ENCODE data around the gene SERPINB10. TPM values are rescaled to one million over a fixed set of nuclear protein-coding genes. Genes with fewer than 3 reads are reported as not detected.
A peak's percentile ranks its signal among the peaks of the same experiment; 100 is the strongest.

The SERPINB10 gene
- total and polyA plus RNA-seq, 10 donors = 0.07 to 5.6 (median 0.57) TPM; not detected in 1

DNA sequence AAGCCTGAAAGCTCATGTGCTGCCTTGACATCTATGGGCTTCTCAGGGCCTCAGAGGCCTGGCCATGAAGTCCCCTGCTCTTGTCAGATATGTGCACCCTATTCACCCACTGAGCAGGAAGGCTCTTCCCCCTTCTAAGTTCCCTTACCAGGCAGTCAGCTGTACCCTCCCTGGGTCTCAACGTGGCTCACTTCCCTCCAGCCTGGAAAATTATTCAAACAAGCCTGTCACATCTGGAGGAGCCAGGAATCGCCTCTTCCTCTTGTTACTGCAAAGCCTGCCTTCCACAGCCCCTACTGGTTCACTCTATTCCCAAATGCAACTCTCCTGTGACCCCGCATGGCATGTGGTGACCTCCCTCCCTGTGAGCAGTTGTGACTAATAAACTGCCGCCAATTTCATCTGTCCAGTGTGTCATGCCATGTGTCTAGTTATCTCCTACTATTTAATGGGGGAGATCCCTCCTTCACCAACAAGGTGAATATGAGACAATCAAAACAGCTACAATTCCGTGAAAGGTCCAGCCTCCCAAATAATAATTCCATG is 53.8 kb downstream of the SERPINB10 start:
- no peak for DNase-seq
- peaks cover 0 to 6% (median 0%) of the 10 kb centered on the region in 6 donors for H3K4me1 ChIP-seq
- intact Hi-C loops (cut with DNase I; ENCODE audit: low total_unique reads) = no loop called here
- no peaks in the 10 kb centered on the region for H3K36me3 ChIP-seq
- TF ChIP-seq POLR2AphosphoS5 (IDR thresholded peaks at IDR 0.05) (no peak), POLR2A (IDR thresholded peaks at IDR 0.05) (no peak)
- TF ChIP-seq, protein P1, sequence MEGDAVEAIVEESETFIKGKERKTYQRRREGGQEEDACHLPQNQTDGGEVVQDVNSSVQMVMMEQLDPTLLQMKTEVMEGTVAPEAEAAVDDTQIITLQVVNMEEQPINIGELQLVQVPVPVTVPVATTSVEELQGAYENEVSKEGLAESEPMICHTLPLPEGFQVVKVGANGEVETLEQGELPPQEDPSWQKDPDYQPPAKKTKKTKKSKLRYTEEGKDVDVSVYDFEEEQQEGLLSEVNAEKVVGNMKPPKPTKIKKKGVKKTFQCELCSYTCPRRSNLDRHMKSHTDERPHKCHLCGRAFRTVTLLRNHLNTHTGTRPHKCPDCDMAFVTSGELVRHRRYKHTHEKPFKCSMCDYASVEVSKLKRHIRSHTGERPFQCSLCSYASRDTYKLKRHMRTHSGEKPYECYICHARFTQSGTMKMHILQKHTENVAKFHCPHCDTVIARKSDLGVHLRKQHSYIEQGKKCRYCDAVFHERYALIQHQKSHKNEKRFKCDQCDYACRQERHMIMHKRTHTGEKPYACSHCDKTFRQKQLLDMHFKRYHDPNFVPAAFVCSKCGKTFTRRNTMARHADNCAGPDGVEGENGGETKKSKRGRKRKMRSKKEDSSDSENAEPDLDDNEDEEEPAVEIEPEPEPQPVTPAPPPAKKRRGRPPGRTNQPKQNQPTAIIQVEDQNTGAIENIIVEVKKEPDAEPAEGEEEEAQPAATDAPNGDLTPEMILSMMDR (IDR thresholded peaks at IDR 0.05 in 8 of 11, conservative IDR thresholded peaks at IDR 0.05 in 3 of 11) = no peak
- no peak overlapping the region for H3K27ac ChIP-seq
- WGBS, 5 donors = 64 to 77% (median 68%) methylated on average over 5 of the region's 5 CpGs
- H3K4me3 ChIP-seq = no peak overlapping the region
- H3K9me3 ChIP-seq = no peaks in the 10 kb centered on the region
- H3K27me3 ChIP-seq (replicated peaks in 1 of 7) = no peaks in the 10 kb centered on the region

GRCh38 chr18:63962137-63962536 is 54.4 kb downstream of the SERPINB10 start:
- no peak overlapping the region for H3K4me3 ChIP-seq
- H3K27me3 ChIP-seq (replicated peaks in 1 of 7) = no peaks in the 10 kb centered on the region
- no peaks in the 10 kb centered on the region for H3K36me3 ChIP-seq
- 18 to 51% (median 28%) methylated on average over 1 of the region's 1 CpG for WGBS, 5 donors
- no peak for DNase-seq
- intact Hi-C loops (cut with DNase I; ENCODE audit: low total_unique reads) = no loop called here
- H3K9me3 ChIP-seq = no peaks in the 10 kb centered on the region
- peaks cover 0 to 6% (median 0%) of the 10 kb centered on the region in 6 donors for H3K4me1 ChIP-seq
- TF ChIP-seq POLR2A (IDR thresholded peaks at IDR 0.05) (no peak), POLR2AphosphoS5 (IDR thresholded peaks at IDR 0.05) (no peak)
- TF ChIP-seq, protein P1 (IDR thresholded peaks at IDR 0.05 in 8 of 11, conservative IDR thresholded peaks at IDR 0.05 in 3 of 11) = no peak
- H3K27ac ChIP-seq = no peak overlapping the region

DNA sequence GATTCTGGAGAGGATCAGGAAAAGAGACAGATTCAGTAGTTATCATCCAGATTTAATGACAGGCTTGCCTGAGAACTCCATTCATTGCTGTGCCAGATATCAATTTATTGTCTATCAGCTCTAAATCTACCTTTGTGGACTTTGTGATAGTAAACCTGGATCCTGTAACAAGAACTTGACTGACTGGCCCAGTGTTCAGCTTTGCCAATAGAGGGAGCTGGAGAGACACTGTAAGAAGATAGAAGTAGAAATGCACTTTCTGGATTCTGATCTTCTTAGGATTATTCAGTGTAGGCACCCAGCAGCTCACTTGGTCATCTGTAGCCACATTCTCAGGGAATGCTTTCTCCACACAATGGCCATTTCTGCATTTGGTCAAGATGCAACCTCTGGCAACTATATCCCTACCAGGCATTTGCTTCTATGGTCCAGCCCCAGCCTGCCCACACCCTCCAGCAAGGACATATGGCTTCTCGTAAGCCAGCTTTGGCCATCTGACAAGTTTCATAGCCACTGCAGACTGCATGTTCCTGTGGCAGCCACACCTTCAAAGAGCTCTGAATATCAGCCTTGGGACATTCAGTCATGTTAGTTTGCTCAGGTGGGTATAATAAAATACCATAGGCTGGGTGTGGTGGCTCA is 56.0 kb downstream of the SERPINB10 start:
- TF ChIP-seq, protein P1 (IDR thresholded peaks at IDR 0.05 in 8 of 11, conservative IDR thresholded peaks at IDR 0.05 in 3 of 11) = peak; percentile 25 to 80 (median 71)
- TF ChIP-seq POLR2A (IDR thresholded peaks at IDR 0.05) (no peak), POLR2AphosphoS5 (IDR thresholded peaks at IDR 0.05) (no peak)
- intact Hi-C loops (cut with DNase I; ENCODE audit: low total_unique reads) = no loop called here

DNA sequence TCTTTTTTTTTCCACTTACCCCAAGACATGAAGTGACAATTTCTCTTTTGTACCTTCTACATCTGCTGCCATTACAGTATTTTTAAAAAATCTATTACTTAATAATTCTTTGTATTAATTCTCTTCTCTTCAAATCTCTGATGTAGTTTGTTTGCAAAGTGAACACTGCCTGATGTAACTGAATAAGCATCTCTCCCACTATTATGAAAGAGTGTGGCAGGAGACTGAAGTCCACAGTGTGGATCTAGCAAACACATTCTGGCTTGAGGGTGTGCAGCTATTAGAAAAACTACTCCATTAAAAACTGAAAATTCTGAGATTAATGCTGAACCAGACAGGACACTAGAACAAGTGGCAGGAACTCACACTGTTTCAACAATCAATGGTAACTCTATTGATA is 57.1 kb downstream of the SERPINB10 start:
- no peak overlapping the region for H3K4me3 ChIP-seq
- DNase-seq = no peak
- H3K27me3 ChIP-seq (replicated peaks in 1 of 7) = no peaks in the 10 kb centered on the region
- TF ChIP-seq POLR2AphosphoS5 (IDR thresholded peaks at IDR 0.05) (no peak), POLR2A (IDR thresholded peaks at IDR 0.05) (no peak)
- TF ChIP-seq, protein P1 (IDR thresholded peaks at IDR 0.05 in 8 of 11, conservative IDR thresholded peaks at IDR 0.05 in 3 of 11) = no peak
- H3K36me3 ChIP-seq = no peaks in the 10 kb centered on the region
- H3K27ac ChIP-seq = no peak overlapping the region
- peaks cover 3 to 21% (median 7%) of the 10 kb centered on the region in 6 donors for H3K4me1 ChIP-seq
- no peaks in the 10 kb centered on the region for H3K9me3 ChIP-seq
- intact Hi-C loops (cut with DNase I; ENCODE audit: low total_unique reads) = no loop called here

More for the DNA sequence above, 56.0 kb downstream of the SERPINB10 start:
- 40 to 90% (median 76%) methylated on average over 1 of the region's 1 CpG for WGBS, 5 donors
- H3K4me3 ChIP-seq = no peak overlapping the region
- H3K36me3 ChIP-seq = no peaks in the 10 kb centered on the region
- H3K27ac ChIP-seq = no peak overlapping the region
- H3K9me3 ChIP-seq = no peaks in the 10 kb centered on the region
- peaks cover 0 to 10% (median 0%) of the 10 kb centered on the region in 6 donors for H3K4me1 ChIP-seq
- DNase-seq = no peak
- no peaks in the 10 kb centered on the region for H3K27me3 ChIP-seq (replicated peaks in 1 of 7)
